NT2/D1 (cell line): ENCODE data around the gene METTL26.

Source experiments
- SUZ12 ChIP-seq: IDR thresholded peaks from 2 replicates; pipeline ENCODE4 v1.6.1; 2011; ENCODE audit not compliant: insufficient read length, insufficient read depth; ENCODE audit errors: extremely low read depth
- ZNF274 ChIP-seq: IDR thresholded peaks from 2 replicates; pipeline ENCODE4 v1.6.1; 2011; ENCODE audit warnings: mild to moderate bottlenecking, low read depth, low read length

- TF ChIP-seq ZNF274 (no peak), SUZ12 (no peak)
Measured at GRCh38 chr16:649631-650030, 13.5 kb upstream of the METTL26 start.
